GM12878 (cell line): ENCODE measurements around the gene C1orf210. TPM values are rescaled to one million over a fixed set of nuclear protein-coding genes. Genes with fewer than 3 reads are reported as not detected.

ENCODE experiments used
- ATAC-seq: fragments of 200-7000 bp; cut with Tn5 transposase; 3 replicates; pipeline ENCODE4 v1.9.1; 2020; ENCODE audit warnings: mild to moderate bottlenecking, moderate library complexity
- BruUV-seq: library from RNA; stranded (reverse); fragments of 400-500 nt; replicated peaks from 2 replicates; lab custom pipeline; 2021; lab: Mats Ljungman, UMichigan
- CTCF ChIA-PET: fragments of 300-600 bp; sonication (Branson Sonifier 250); formaldehyde crosslinking; extraction: SDS; loops from one replicate; lab custom pipeline; 2021; ENCODE audit warnings: inconsistent platforms; lab: Yijun Ruan, JAX
- POLR2A ChIA-PET: fragments of 350-600 bp; formaldehyde crosslinking; extraction: SDS; loops from one replicate; lab custom pipeline; 2021; ENCODE audit warnings: inconsistent platforms; lab: Charles Lee
- RAD21 ChIA-PET: fragments of 300-600 bp; sonication (Branson Sonifier 250); formaldehyde crosslinking; loops from one replicate; lab custom pipeline; 2023; ENCODE audit warnings: antibody characterized with exemption; ENCODE audit not compliant: unreplicated experiment; lab: Charles Lee
- SMC1A ChIA-PET: fragments of 300-600 bp; sonication (Branson Sonifier 250); formaldehyde crosslinking; loops from one replicate; lab custom pipeline; 2023; ENCODE audit not compliant: unreplicated experiment, uncharacterized antibody; lab: Charles Lee
- DNase-seq: peaks from one replicate; pipeline ENCODE4 v3.0.0-alpha.2; 2011; ENCODE audit warnings: low read depth, low spot score
- FAIRE-seq: peaks from 3 replicates; lab custom pipeline; 2011; peaks lifted over from hg19 to GRCh38; lab: Jason Lieb, UNC
- H2AFZ ChIP-seq: 2 replicates; pipeline ENCODE4 v1.6.0; 2011; ENCODE audit warnings: low read depth, low read length, control low read depth; ENCODE audit not compliant: control insufficient read depth
- H3K27ac ChIP-seq: 2 replicates; pipeline ENCODE4 v1.5.1; 2011; ENCODE audit warnings: control low read depth; ENCODE audit not compliant: control insufficient read depth, insufficient read depth
- H3K27me3 ChIP-seq, 2 experiments: replicated peaks in 1 of 2; 2 replicates each; pipeline versions ENCODE4 v1.6.0 to v1.6.1; 2011; ENCODE audit warnings: low read length in 1 of 2; ENCODE audit not compliant: control insufficient read depth in 2 of 2, insufficient read depth in 2 of 2
- H3K36me3 ChIP-seq, 2 experiments: 2 replicates each; pipeline ENCODE4 v1.5.1; 2011; ENCODE audit warnings: low read length in 1 of 2; ENCODE audit not compliant: control insufficient read depth in 2 of 2, insufficient read depth in 2 of 2
- H3K4me1 ChIP-seq: 2 replicates; pipeline ENCODE4 v1.6.1; 2011; ENCODE audit warnings: mild to moderate bottlenecking, low read length, moderate library complexity, mixed read lengths; ENCODE audit not compliant: control insufficient read depth, insufficient read depth
- H3K4me2 ChIP-seq: 2 replicates; pipeline ENCODE4 v1.6.0; 2011; ENCODE audit warnings: control low read depth; ENCODE audit not compliant: control insufficient read depth, insufficient read depth
- H3K4me3 ChIP-seq: fragments of 200-600 bp; sonication (generic); 2 replicates; pipeline ENCODE4 v1.5.1; 2016
- H3K79me2 ChIP-seq: 2 replicates; pipeline ENCODE4 v1.6.0; 2011; ENCODE audit warnings: low read length; ENCODE audit not compliant: control insufficient read depth, insufficient read depth
- H3K9ac ChIP-seq: 2 replicates; pipeline ENCODE4 v1.8.0; 2011; ENCODE audit warnings: low read length, control low read depth, mixed read lengths; ENCODE audit not compliant: control insufficient read depth, insufficient read depth
- H3K9me3 ChIP-seq: replicated peaks from 3 replicates; pipeline ENCODE4 v1.5.1; 2011; ENCODE audit warnings: mild to moderate bottlenecking, low read length; ENCODE audit not compliant: control insufficient read depth, insufficient read depth
- H4K20me1 ChIP-seq: 2 replicates; pipeline ENCODE4 v1.6.0; 2011; ENCODE audit not compliant: control insufficient read depth, insufficient read depth
- CBX3 ChIP-seq: fragments of 200-600 bp; sonication (generic); IDR thresholded peaks from 2 replicates; pipeline ENCODE4 v1.6.1; 2016; ENCODE audit warnings: low read depth, borderline replicate concordance
- CBX5 ChIP-seq: sonication (generic); IDR thresholded peaks from 2 replicates; pipeline ENCODE4 v1.6.1; 2016; ENCODE audit warnings: low read depth, moderate library complexity, mild to moderate bottlenecking, inconsistent platforms
- ESRRA ChIP-seq: IDR thresholded peaks from 2 replicates; pipeline ENCODE4 v1.6.1; 2012; ENCODE audit warnings: mild to moderate bottlenecking, low read length, improper control_type of control experiment
- MXI1 ChIP-seq: fragments of 150-350 bp; IDR thresholded peaks from 2 replicates; pipeline ENCODE4 v1.6.1; 2011; ENCODE audit warnings: low read depth, mild to moderate bottlenecking, inconsistent platforms, low read length, improper control_type of control experiment
- NBN ChIP-seq: fragments of 450-650 bp; IDR thresholded peaks from 2 replicates; pipeline ENCODE4 v1.6.1; 2016
- NR2C2 ChIP-seq: IDR thresholded peaks from 2 replicates; pipeline ENCODE4 v1.6.1; 2011; ENCODE audit warnings: borderline replicate concordance, low read depth; ENCODE audit not compliant: control insufficient read depth, insufficient read length
- PML ChIP-seq: IDR thresholded peaks from 2 replicates; pipeline ENCODE4 v1.6.1; 2012; ENCODE audit warnings: low read length, inconsistent platforms
- POLR2A ChIP-seq: IDR thresholded peaks from 2 replicates; pipeline ENCODE4 v1.6.1; 2011; ENCODE audit warnings: low read depth, mild to moderate bottlenecking, low read length
- ZNF217 ChIP-seq: fragments of 450-650 bp; IDR thresholded peaks from 2 replicates; pipeline ENCODE4 v1.6.1; 2017; ENCODE audit warnings: antibody characterized with exemption, mild to moderate bottlenecking
- ZNF24 ChIP-seq: fragments of 450-650 bp; IDR thresholded peaks from 2 replicates; pipeline ENCODE4 v1.6.1; 2017; ENCODE audit warnings: antibody characterized with exemption, mild to moderate bottlenecking
- whole genome bisulfite sequencing: methylation state at CpG from one replicate; pipeline ENCODE4 v1.1.6; 2016; ENCODE audit warnings: low lambda C conversion rate; ENCODE audit not compliant: insufficient replicate concordance, insufficient coverage; ENCODE audit errors: missing lambda C conversion rate; 5-methylcytosine and 5-hydroxymethylcytosine counted together
- in situ Hi-C: fragments of 300-500 bp; cut with MboI; formaldehyde crosslinking; loops from 9 replicates; pipeline ENCODE4 v1.14.3; 2018; ENCODE audit warnings: mixed read lengths
- intact Hi-C: fragments of 100-400 bp; cut with micrococcal nuclease; formaldehyde crosslinking; loops from one replicate; pipeline ENCODE4 v1.14.2; 2022; ENCODE audit not compliant: unreplicated experiment
- polyA plus RNA-seq, 11 experiments: library from polyadenylated mRNA; depleted of rRNA in 4 of 11; unstranded in 6 of 11; stranded (reverse) in 5 of 11; fragments of >200 nt; fragmentation: Nextera tagmentation in 4 of 11; fragmentation: Illumina TruSeq in 1 of 11; extraction: Ambion mirVana in 4 of 11; extraction: Trizol in 1 of 11; gene quantifications; 1 replicate in 1 of 11; 2 replicates in 10 of 11; pipeline versions ENCODE4 v1.2.1 to v1.2.3, GENCODE V29; 2011 to 2016; ENCODE audit warnings: inconsistent platforms in 2 of 11, missing spikeins in 2 of 11, low read depth in 1 of 11
- total RNA-seq, 4 experiments: library from RNA; depleted of rRNA in 3 of 4; stranded (reverse); fragments of >200 nt in 3 of 4; fragmentation: Illumina TruSeq in 1 of 4; extraction: Trizol in 1 of 4; gene quantifications; 2 replicates each; pipeline versions ENCODE4 v1.2.1 to v1.2.3, GENCODE V29; 2013 to 2021
- TF ChIP-seq, protein P1 (sequence below): IDR thresholded peaks from 2 replicates; pipeline ENCODE4 v1.6.1; 2012; ENCODE audit warnings: low read depth, low read length, improper control_type of control experiment
- TF ChIP-seq, protein P2 (sequence below): fragments of 450-650 bp; formaldehyde crosslinking; IDR thresholded peaks from 2 replicates; pipeline ENCODE4 v1.5.0; 2022; ENCODE audit warnings: mild to moderate bottlenecking, missing genetic modification characterization
- TF ChIP-seq, protein P3 (sequence below): IDR thresholded peaks from 2 replicates; pipeline ENCODE4 v1.6.1; 2012; ENCODE audit warnings: low read depth, low read length, improper control_type of control experiment
- TF ChIP-seq, protein P4 (sequence below): IDR thresholded peaks from 2 replicates; pipeline ENCODE4 v1.6.1; 2012; ENCODE audit warnings: low read length, inconsistent platforms
- TF ChIP-seq, protein P5 (sequence below): fragments of 450-650 bp; IDR thresholded peaks from 2 replicates; pipeline ENCODE4 v1.6.1; 2017; ENCODE audit warnings: low read depth, mild to moderate bottlenecking, moderate library complexity

Gene C1orf210
- total and polyA plus RNA-seq, 10 of the 15 experiments (the other 5 are each of a cell fraction or from before 2014, with no cell fraction given) = 0.07 TPM; not detected in 9

DNA sequence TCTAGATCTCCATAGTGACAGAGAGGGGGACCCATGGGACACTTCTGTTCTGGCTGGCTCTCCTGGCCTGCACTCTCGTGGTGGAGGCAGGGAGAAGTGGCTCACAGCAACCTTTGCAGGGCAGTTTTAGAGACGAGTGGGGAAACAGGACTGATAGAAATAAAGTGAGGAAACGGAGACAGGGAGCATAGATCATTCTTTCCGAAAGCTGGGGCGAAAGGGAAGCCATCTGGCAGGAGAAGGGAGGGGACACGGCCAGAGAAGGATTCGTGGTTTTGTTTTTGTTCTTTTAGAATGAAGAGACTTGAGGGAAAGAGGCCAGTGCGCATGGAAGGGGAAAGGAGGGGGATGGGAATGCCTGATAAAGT is 18.9 kb upstream of the C1orf210 start (continued):
- TF ChIP-seq, protein P1, sequence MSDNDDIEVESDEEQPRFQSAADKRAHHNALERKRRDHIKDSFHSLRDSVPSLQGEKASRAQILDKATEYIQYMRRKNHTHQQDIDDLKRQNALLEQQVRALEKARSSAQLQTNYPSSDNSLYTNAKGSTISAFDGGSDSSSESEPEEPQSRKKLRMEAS = no peak
- TF ChIP-seq CBX3 = no peak
- TF ChIP-seq NBN = no peak
- TF ChIP-seq POLR2A = no peak
- TF ChIP-seq PML = no peak
- no peak for TF ChIP-seq MXI1

DNA sequence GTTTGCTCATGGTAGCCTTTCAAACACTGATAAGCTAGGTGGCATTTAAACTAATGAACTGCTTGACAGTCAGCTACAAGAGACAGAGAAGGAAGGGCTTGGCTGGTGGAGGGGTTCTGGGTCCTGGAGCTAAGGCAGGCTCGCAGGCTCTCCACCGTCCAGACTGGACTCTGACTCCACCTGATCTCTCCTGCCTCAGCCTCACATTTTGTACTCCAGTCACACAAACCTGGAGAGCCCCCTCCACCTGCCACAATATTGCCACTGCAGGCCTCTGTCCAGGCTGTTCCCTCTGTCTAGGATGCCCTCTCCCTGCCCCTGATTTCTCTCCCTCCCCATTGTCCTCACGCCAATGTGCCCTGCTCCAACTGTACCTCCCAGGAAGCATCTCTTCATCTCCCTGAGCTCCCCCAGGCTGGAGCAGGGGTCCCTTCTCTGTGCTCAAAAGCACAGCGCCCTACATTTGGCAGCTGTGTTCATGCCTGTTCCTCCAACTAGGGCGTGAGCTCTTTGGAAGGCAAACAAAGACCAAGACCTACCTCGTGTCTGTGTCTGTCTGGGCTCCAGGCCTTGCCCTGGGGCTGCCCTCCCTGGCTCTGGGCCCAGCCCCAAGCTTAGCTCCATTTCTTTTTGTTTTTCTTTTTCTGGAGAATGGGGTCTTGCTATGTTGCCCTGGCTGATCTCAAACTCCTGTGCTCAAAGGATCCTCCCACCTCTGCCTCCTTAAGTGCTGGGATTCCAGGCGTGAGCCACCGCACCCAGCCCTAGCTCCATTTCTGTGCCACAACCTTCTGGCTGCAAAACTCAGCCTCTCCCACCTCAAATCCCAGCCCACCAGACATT is 18.3 kb upstream of the C1orf210 start:
- no peaks in the 10 kb centered on the region for H4K20me1 ChIP-seq
- no peaks in the 10 kb centered on the region for H3K27me3 ChIP-seq
- no peaks in the 10 kb centered on the region for H3K79me2 ChIP-seq
- H3K4me3 ChIP-seq = no peak overlapping the region
- ATAC-seq = no peak
- H3K4me2 ChIP-seq = no peak overlapping the region
- SMC1A ChIA-PET = interaction anchor here (0.7 to 1.2 kb wide), 4 partner anchors 18 to 73 kb away, joined by 3 to 4 read pairs (median 3); partner anchors contain the start of gene C1orf210
- RAD21 ChIA-PET = interaction anchor here (0.6 to 1.2 kb wide), 2 partner anchors 64 to 332 kb away, joined by 3 read pairs; no protein-coding TSS in a partner anchor
- no peak overlapping the region for H2AFZ ChIP-seq
- FAIRE-seq = no peak
- no peaks in the 10 kb centered on the region for H3K36me3 ChIP-seq
- CTCF ChIA-PET = interaction anchor here (0.6 to 1.2 kb wide), 3 partner anchors 65 to 150 kb away, joined by 3 to 4 read pairs (median 3); partner anchors contain the start of gene HYI
- DNase-seq = no peak
- intact Hi-C loops = no loop called here
- BruUV-seq = no TSS peak
- no peaks in the 10 kb centered on the region for H3K9me3 ChIP-seq
- WGBS = 64% methylated on average over 8 of the region's 8 CpGs
- H3K4me1 ChIP-seq = no peaks in the 10 kb centered on the region
- in situ Hi-C loops = no loop called here
- H3K9ac ChIP-seq = no peak overlapping the region
- POLR2A ChIA-PET = no interaction called here
- no peak overlapping the region for H3K27ac ChIP-seq
- TF ChIP-seq ZNF217 (no peak), ESRRA (no peak), CBX5 (no peak), ZNF24 (no peak), NR2C2 (no peak)
- TF ChIP-seq, protein P2, sequence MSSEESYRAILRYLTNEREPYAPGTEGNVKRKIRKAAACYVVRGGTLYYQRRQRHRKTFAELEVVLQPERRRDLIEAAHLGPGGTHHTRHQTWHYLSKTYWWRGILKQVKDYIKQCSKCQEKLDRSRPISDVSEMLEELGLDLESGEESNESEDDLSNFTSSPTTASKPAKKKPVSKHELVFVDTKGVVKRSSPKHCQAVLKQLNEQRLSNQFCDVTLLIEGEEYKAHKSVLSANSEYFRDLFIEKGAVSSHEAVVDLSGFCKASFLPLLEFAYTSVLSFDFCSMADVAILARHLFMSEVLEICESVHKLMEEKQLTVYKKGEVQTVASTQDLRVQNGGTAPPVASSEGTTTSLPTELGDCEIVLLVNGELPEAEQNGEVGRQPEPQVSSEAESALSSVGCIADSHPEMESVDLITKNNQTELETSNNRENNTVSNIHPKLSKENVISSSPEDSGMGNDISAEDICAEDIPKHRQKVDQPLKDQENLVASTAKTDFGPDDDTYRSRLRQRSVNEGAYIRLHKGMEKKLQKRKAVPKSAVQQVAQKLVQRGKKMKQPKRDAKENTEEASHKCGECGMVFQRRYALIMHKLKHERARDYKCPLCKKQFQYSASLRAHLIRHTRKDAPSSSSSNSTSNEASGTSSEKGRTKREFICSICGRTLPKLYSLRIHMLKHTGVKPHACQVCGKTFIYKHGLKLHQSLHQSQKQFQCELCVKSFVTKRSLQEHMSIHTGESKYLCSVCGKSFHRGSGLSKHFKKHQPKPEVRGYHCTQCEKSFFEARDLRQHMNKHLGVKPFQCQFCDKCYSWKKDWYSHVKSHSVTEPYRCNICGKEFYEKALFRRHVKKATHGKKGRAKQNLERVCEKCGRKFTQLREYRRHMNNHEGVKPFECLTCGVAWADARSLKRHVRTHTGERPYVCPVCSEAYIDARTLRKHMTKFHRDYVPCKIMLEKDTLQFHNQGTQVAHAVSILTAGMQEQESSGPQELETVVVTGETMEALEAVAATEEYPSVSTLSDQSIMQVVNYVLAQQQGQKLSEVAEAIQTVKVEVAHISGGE (CRISPR knock-in tag) = no peak
- TF ChIP-seq, protein P3, sequence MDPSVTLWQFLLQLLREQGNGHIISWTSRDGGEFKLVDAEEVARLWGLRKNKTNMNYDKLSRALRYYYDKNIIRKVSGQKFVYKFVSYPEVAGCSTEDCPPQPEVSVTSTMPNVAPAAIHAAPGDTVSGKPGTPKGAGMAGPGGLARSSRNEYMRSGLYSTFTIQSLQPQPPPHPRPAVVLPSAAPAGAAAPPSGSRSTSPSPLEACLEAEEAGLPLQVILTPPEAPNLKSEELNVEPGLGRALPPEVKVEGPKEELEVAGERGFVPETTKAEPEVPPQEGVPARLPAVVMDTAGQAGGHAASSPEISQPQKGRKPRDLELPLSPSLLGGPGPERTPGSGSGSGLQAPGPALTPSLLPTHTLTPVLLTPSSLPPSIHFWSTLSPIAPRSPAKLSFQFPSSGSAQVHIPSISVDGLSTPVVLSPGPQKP = no peak
- TF ChIP-seq, protein P4, sequence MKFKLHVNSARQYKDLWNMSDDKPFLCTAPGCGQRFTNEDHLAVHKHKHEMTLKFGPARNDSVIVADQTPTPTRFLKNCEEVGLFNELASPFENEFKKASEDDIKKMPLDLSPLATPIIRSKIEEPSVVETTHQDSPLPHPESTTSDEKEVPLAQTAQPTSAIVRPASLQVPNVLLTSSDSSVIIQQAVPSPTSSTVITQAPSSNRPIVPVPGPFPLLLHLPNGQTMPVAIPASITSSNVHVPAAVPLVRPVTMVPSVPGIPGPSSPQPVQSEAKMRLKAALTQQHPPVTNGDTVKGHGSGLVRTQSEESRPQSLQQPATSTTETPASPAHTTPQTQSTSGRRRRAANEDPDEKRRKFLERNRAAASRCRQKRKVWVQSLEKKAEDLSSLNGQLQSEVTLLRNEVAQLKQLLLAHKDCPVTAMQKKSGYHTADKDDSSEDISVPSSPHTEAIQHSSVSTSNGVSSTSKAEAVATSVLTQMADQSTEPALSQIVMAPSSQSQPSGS = no peak
- TF ChIP-seq, protein P5, sequence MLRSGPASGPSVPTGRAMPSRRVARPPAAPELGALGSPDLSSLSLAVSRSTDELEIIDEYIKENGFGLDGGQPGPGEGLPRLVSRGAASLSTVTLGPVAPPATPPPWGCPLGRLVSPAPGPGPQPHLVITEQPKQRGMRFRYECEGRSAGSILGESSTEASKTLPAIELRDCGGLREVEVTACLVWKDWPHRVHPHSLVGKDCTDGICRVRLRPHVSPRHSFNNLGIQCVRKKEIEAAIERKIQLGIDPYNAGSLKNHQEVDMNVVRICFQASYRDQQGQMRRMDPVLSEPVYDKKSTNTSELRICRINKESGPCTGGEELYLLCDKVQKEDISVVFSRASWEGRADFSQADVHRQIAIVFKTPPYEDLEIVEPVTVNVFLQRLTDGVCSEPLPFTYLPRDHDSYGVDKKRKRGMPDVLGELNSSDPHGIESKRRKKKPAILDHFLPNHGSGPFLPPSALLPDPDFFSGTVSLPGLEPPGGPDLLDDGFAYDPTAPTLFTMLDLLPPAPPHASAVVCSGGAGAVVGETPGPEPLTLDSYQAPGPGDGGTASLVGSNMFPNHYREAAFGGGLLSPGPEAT = no peak
